GM12878 (cell line): Measurements from ENCODE around the gene SULT2A1.
"Not testable (repeated sequence)": the region's sequence is repeated elsewhere in the genome, so short reads cannot be mapped to it uniquely, and the experiment has no call there.

ENCODE experiments used
- FOXM1 ChIP-seq: IDR thresholded peaks from 2 replicates; pipeline ENCODE4 v1.6.1; 2012; ENCODE audit warnings: low read depth, mild to moderate bottlenecking, inconsistent platforms, low read length, moderate library complexity
- JUNB ChIP-seq: IDR thresholded peaks from 2 replicates; pipeline ENCODE4 v1.6.1; 2016; ENCODE audit warnings: antibody characterized with exemption, mild to moderate bottlenecking
- ZZZ3 ChIP-seq: IDR thresholded peaks from 2 replicates; pipeline ENCODE4 v1.6.1; 2011; ENCODE audit warnings: low read depth; ENCODE audit not compliant: control insufficient read depth, insufficient read length
- TF ChIP-seq, protein P1 (sequence below): IDR thresholded peaks from 2 replicates; pipeline ENCODE4 v1.6.1; 2011; ENCODE audit warnings: mild to moderate bottlenecking, low read depth, low read length, moderate library complexity; ENCODE audit not compliant: insufficient replicate concordance
- TF ChIP-seq, protein P2 (sequence below): IDR thresholded peaks from 2 replicates; pipeline ENCODE4 v1.6.1; 2012; ENCODE audit warnings: low read depth, low read length, improper control_type of control experiment

DNA sequence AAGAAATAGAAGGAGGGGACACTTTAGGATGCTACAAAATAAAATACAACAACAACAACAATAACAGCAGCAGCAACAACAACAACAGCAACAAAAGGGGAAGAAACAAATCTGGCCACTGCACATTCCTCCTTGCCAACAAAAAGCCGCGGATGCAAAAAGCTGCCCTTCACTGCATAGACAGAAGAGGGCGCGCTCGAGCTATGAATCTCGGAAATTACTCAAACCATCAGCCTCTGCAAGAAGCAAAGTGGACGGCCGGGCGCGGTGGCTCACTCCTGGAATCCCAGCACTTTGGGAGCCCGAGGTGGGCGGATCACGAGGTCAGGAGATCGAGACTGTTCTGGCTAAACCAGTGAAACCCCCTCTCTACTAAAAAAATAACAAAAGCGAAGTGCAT is 34.0 kb upstream of the SULT2A1 start:
- TF ChIP-seq, protein P1, sequence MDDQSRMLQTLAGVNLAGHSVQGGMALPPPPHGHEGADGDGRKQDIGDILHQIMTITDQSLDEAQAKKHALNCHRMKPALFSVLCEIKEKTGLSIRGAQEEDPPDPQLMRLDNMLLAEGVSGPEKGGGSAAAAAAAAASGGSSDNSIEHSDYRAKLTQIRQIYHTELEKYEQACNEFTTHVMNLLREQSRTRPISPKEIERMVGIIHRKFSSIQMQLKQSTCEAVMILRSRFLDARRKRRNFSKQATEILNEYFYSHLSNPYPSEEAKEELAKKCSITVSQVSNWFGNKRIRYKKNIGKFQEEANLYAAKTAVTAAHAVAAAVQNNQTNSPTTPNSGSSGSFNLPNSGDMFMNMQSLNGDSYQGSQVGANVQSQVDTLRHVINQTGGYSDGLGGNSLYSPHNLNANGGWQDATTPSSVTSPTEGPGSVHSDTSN = not testable (repeated sequence)
- TF ChIP-seq, protein P2, sequence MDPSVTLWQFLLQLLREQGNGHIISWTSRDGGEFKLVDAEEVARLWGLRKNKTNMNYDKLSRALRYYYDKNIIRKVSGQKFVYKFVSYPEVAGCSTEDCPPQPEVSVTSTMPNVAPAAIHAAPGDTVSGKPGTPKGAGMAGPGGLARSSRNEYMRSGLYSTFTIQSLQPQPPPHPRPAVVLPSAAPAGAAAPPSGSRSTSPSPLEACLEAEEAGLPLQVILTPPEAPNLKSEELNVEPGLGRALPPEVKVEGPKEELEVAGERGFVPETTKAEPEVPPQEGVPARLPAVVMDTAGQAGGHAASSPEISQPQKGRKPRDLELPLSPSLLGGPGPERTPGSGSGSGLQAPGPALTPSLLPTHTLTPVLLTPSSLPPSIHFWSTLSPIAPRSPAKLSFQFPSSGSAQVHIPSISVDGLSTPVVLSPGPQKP = not testable (repeated sequence)
- TF ChIP-seq JUNB, ZZZ3, FOXM1: not testable (repeated sequence)
